Keratinocyte (primary cell): ENCODE results near the gene PREP. TPM values are rescaled to one million over a fixed set of nuclear protein-coding genes. Genes with fewer than 3 reads are reported as not detected.

Source experiments
- DNase-seq: peaks from one replicate; pipeline ENCODE4 v3.0.0-alpha.2; 2011; ENCODE audit warnings: low read depth, missing footprints, low spot score
- FAIRE-seq: peaks from 2 replicates; lab custom pipeline; 2011; peaks lifted over from hg19 to GRCh38; lab: Jason Lieb, UNC
- H2AFZ ChIP-seq: 2 replicates; pipeline ENCODE4 v1.6.0; 2012; ENCODE audit warnings: low read length, control low read depth, inconsistent platforms; ENCODE audit not compliant: control insufficient read depth
- H3K27ac ChIP-seq: 2 replicates; pipeline ENCODE4 v1.5.1; 2011; ENCODE audit warnings: low read length; ENCODE audit not compliant: control insufficient read depth, insufficient read depth
- H3K27me3 ChIP-seq: 3 replicates; pipeline ENCODE4 v1.6.0; 2011; ENCODE audit warnings: low read length; ENCODE audit not compliant: control insufficient read depth, insufficient read depth; ENCODE audit errors: extremely low read depth
- H3K36me3 ChIP-seq, 2 experiments: 2 replicates in 1 of 2; 3 replicates in 1 of 2; pipeline ENCODE4 v1.5.1; 2011; ENCODE audit warnings: low read length in 2 of 2, mild to moderate bottlenecking in 1 of 2; ENCODE audit not compliant: control insufficient read depth in 2 of 2, insufficient read depth in 2 of 2; ENCODE audit errors: extremely low read depth in 1 of 2
- H3K4me1 ChIP-seq: 3 replicates; pipeline ENCODE4 v1.5.1; 2011; ENCODE audit warnings: low read length; ENCODE audit not compliant: control insufficient read depth, insufficient read depth; ENCODE audit errors: extremely low read depth
- H3K4me2 ChIP-seq: 3 replicates; pipeline ENCODE4 v1.6.0; 2011; ENCODE audit warnings: low read depth, low read length; ENCODE audit not compliant: control insufficient read depth, insufficient read depth; ENCODE audit errors: extremely low read depth
- H3K4me3 ChIP-seq, 3 experiments: fragments of 200-600 bp in 1 of 3; sonication (generic) in 1 of 3; 2 replicates in 2 of 3; 3 replicates in 1 of 3; pipeline ENCODE4 v1.5.1; 2011 to 2016; ENCODE audit warnings: low read length in 3 of 3, mild to moderate bottlenecking in 3 of 3, control low read depth in 2 of 3, inconsistent platforms in 1 of 3, low read depth in 1 of 3, mixed read lengths in 1 of 3, mixed run types in 1 of 3, moderate library complexity in 1 of 3; ENCODE audit not compliant: control insufficient read depth in 2 of 3, insufficient read depth in 2 of 3; ENCODE audit errors: extremely low read depth in 1 of 3
- H3K79me2 ChIP-seq: 2 replicates; pipeline ENCODE4 v1.6.0; 2012; ENCODE audit warnings: low read length; ENCODE audit not compliant: control insufficient read depth, insufficient read depth
- H3K9ac ChIP-seq: 3 replicates; pipeline ENCODE4 v1.6.0; 2011; ENCODE audit warnings: low read length; ENCODE audit not compliant: control insufficient read depth, insufficient read depth; ENCODE audit errors: extremely low read depth
- H3K9me1 ChIP-seq: 3 replicates; pipeline ENCODE4 v1.6.0; 2011; ENCODE audit warnings: low read length; ENCODE audit not compliant: control insufficient read depth, insufficient read depth; ENCODE audit errors: extremely low read depth
- H3K9me3 ChIP-seq: 2 replicates; pipeline ENCODE4 v1.5.1; 2012; ENCODE audit warnings: low read depth, low read length; ENCODE audit not compliant: control insufficient read depth
- H4K20me1 ChIP-seq: 3 replicates; pipeline ENCODE4 v1.6.0; 2011; ENCODE audit warnings: low read length; ENCODE audit not compliant: control insufficient read depth, insufficient read depth; ENCODE audit errors: extremely low read depth
- CTCF ChIP-seq, 3 experiments: IDR thresholded peaks in 1 of 3; conservative IDR thresholded peaks in 1 of 3; optimal IDR thresholded peaks in 1 of 3; 2 replicates in 2 of 3; 3 replicates in 1 of 3; pipeline versions ENCODE3 to v1.5.1; 2011; ENCODE audit warnings: low read length in 3 of 3, mild to moderate bottlenecking in 3 of 3, moderate library complexity in 2 of 3, control low read depth in 1 of 3, inconsistent platforms in 1 of 3; ENCODE audit not compliant: insufficient read depth in 2 of 3; ENCODE audit errors: extremely low read depth in 1 of 3
- EZH2 ChIP-seq: IDR thresholded peaks from one replicate; pipeline ENCODE4 v1.6.1; 2012; ENCODE audit warnings: inconsistent platforms, mild to moderate bottlenecking, low read length, moderate library complexity
- dilution Hi-C: fragments of 300-500 bp; cut with MboI; formaldehyde crosslinking; loops from one replicate; pipeline ENCODE4 v1.7.0; 2020; ENCODE audit warnings: low sequenced_read_pairs; ENCODE audit not compliant: extremely low pct_ligation_motif_present
- polyA plus RNA-seq, 5 experiments: library from polyadenylated mRNA; depleted of rRNA in 3 of 5; stranded (reverse) in 3 of 5; stranded (forward) in 1 of 5; unstranded in 1 of 5; fragments of >200 nt; gene quantifications; 1 replicate in 1 of 5; 2 replicates in 3 of 5; 3 replicates in 1 of 5; pipeline versions ENCODE4 v1.2.1 to v1.2.3, GENCODE V29; 2011 to 2012; ENCODE audit warnings: missing spikeins in 2 of 5, low read depth in 1 of 5, low replicate concordance in 1 of 5

PREP gene
- polyA plus RNA-seq, 1 donor (not counting 4 experiments of a cell fraction or from before 2014, with no cell fraction given), result 48.3 TPM

- H3K79me2 ChIP-seq, result peaks cover 51% of the 10 kb centered on the region
- H3K36me3 ChIP-seq, result peaks cover 12 to 14% of the 10 kb centered on the region in 2 experiments
Measured at GRCh38 chr6:105389543-105389942, 13.3 kb downstream of the PREP start.

GRCh38 chr6:105388392-105388791 lies 14.5 kb downstream of the PREP start:
- no peak for DNase-seq
- H3K27me3 ChIP-seq, result no peaks in the 10 kb centered on the region
- H3K4me2 ChIP-seq, result no peak overlapping the region
- dilution Hi-C loops, result no loop called here
- no peak overlapping the region for H3K4me3 ChIP-seq
- H3K4me1 ChIP-seq, result peaks cover 15% of the 10 kb centered on the region
- H4K20me1 ChIP-seq, result no peaks in the 10 kb centered on the region
- FAIRE-seq, result no peak
- peaks cover 3% of the 10 kb centered on the region for H3K9me1 ChIP-seq
- H3K79me2 ChIP-seq, result peaks cover 61% of the 10 kb centered on the region
- no peaks in the 10 kb centered on the region for H3K9me3 ChIP-seq
- H3K36me3 ChIP-seq, result peaks cover 10 to 14% of the 10 kb centered on the region in 2 experiments
- H3K9ac ChIP-seq, result no peak overlapping the region
- TF ChIP-seq EZH2, result no peak
- TF ChIP-seq CTCF (optimal IDR thresholded peaks at IDR 0.05 in 1 of 3, IDR thresholded peaks at IDR 0.05 in 1 of 3, conservative IDR thresholded peaks at IDR 0.05 in 1 of 3; ENCODE audit: extremely low read depth in 1 of 3, insufficient read depth in 2 of 3, low read length in 3 of 3), result no peak
- no peak overlapping the region for H2AFZ ChIP-seq
- no peak overlapping the region for H3K27ac ChIP-seq

More at GRCh38 chr6:105389543-105389942, 13.3 kb downstream of the PREP start:
- Histone ChIP-seq H3K9me3 (no peaks in the 10 kb centered on the region), H2AFZ (no peak overlapping the region), H3K4me3 (no peak overlapping the region), H3K4me1 (peaks cover 3% of the 10 kb centered on the region), H3K27ac (no peak overlapping the region), H4K20me1 (no peaks in the 10 kb centered on the region), H3K27me3 (no peaks in the 10 kb centered on the region), H3K9ac (no peak overlapping the region), H3K9me1 (no peaks in the 10 kb centered on the region), H3K4me2 (no peak overlapping the region)
- TF ChIP-seq EZH2 (no peak), CTCF (optimal IDR thresholded peaks at IDR 0.05 in 1 of 3, IDR thresholded peaks at IDR 0.05 in 1 of 3, conservative IDR thresholded peaks at IDR 0.05 in 1 of 3; ENCODE audit: extremely low read depth in 1 of 3, insufficient read depth in 2 of 3, low read length in 3 of 3) (no peak)
- dilution Hi-C loops, result no loop called here
- FAIRE-seq, result no peak
- no peak for DNase-seq
